Keratinocyte (primary cell): ENCODE measurements around the gene EPHB1.

Experiments
- EZH2 ChIP-seq: IDR thresholded peaks from one replicate; pipeline ENCODE4 v1.6.1; 2012; ENCODE audit warnings: inconsistent platforms, mild to moderate bottlenecking, low read length, moderate library complexity
- TF ChIP-seq, protein P1 (sequence below), 3 experiments: IDR thresholded peaks in 1 of 3; conservative IDR thresholded peaks in 1 of 3; optimal IDR thresholded peaks in 1 of 3; 2 replicates in 2 of 3; 3 replicates in 1 of 3; pipeline versions ENCODE3 to v1.5.1; 2011; ENCODE audit warnings: low read length in 3 of 3, mild to moderate bottlenecking in 3 of 3, moderate library complexity in 2 of 3, control low read depth in 1 of 3, inconsistent platforms in 1 of 3; ENCODE audit not compliant: insufficient read depth in 2 of 3; ENCODE audit errors: extremely low read depth in 1 of 3

DNA sequence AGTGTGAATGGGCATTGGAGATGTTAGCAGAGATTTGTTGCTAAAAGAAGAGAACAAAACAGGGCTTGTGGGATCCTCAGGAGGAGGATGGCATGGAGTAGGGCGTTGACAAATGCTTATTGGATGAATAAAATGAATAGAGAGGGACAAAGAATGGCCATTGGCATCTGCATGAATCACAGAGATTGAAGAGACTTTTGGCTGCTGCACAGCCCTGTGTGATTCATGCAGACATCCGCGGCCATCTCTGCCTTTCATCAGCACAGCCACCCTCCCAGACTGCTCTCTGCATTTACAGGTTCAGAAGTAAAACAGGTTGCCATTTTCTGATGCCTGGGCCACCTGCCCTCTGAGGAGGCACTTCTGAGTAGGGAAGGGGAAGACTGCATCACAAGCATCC lies 397.9 kb downstream of the EPHB1 start:
- TF ChIP-seq, protein P1, sequence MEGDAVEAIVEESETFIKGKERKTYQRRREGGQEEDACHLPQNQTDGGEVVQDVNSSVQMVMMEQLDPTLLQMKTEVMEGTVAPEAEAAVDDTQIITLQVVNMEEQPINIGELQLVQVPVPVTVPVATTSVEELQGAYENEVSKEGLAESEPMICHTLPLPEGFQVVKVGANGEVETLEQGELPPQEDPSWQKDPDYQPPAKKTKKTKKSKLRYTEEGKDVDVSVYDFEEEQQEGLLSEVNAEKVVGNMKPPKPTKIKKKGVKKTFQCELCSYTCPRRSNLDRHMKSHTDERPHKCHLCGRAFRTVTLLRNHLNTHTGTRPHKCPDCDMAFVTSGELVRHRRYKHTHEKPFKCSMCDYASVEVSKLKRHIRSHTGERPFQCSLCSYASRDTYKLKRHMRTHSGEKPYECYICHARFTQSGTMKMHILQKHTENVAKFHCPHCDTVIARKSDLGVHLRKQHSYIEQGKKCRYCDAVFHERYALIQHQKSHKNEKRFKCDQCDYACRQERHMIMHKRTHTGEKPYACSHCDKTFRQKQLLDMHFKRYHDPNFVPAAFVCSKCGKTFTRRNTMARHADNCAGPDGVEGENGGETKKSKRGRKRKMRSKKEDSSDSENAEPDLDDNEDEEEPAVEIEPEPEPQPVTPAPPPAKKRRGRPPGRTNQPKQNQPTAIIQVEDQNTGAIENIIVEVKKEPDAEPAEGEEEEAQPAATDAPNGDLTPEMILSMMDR (optimal IDR thresholded peaks at IDR 0.05 in 1 of 3, IDR thresholded peaks at IDR 0.05 in 1 of 3, conservative IDR thresholded peaks at IDR 0.05 in 1 of 3; ENCODE audit: extremely low read depth in 1 of 3, insufficient read depth in 2 of 3, low read length in 3 of 3) = no peak
- TF ChIP-seq EZH2 = no peak
